Small intestine (tissue), 7 donors: ENCODE results near the gene SAMD9L. TPM values are rescaled to one million over a fixed set of nuclear protein-coding genes. Genes with fewer than 3 reads are reported as not detected.
"Not testable (repeated sequence)": the region's sequence is repeated elsewhere in the genome, so short reads cannot be mapped to it uniquely, and the experiment has no call there.

Experiments used
- DNase-seq, 2 donors: peaks; one replicate each; pipeline versions ENCODE4 v3.0.0 to v3.0.0-alpha.2; 2013
- FAIRE-seq: peaks from 2 replicates; lab custom pipeline; 2012; peaks lifted over from hg19 to GRCh38; lab: Jason Lieb, UNC
- H3K27ac ChIP-seq, 3 donors: one replicate each; pipeline ENCODE4 v1.5.1; 2013; ENCODE audit warnings: low read length in 2 of 3, mild to moderate bottlenecking in 2 of 3, control low read depth in 1 of 3, inconsistent platforms in 1 of 3, low read depth in 1 of 3, moderate library complexity in 1 of 3
- H3K27me3 ChIP-seq, 3 donors: one replicate each; pipeline ENCODE4 v1.6.1; 2013; ENCODE audit warnings: low read length in 3 of 3, inconsistent platforms in 1 of 3; ENCODE audit not compliant: control insufficient read depth in 3 of 3, insufficient read depth in 3 of 3
- H3K36me3 ChIP-seq, 3 donors: one replicate each; pipeline ENCODE4 v1.6.1; 2013; ENCODE audit warnings: low read length in 3 of 3, inconsistent platforms in 1 of 3, low read depth in 1 of 3, mild to moderate bottlenecking in 1 of 3, moderate library complexity in 1 of 3; ENCODE audit not compliant: control insufficient read depth in 3 of 3, insufficient read depth in 2 of 3
- H3K4me1 ChIP-seq, 3 donors: one replicate each; pipeline ENCODE4 v1.6.1; 2013; ENCODE audit warnings: low read length in 2 of 3, inconsistent platforms in 1 of 3, low read depth in 1 of 3, mild to moderate bottlenecking in 1 of 3, moderate library complexity in 1 of 3; ENCODE audit not compliant: control insufficient read depth in 3 of 3, insufficient read depth in 2 of 3
- H3K4me3 ChIP-seq, 3 donors: one replicate each; pipeline ENCODE4 v1.5.1; 2013; ENCODE audit warnings: low read length in 3 of 3, control low read depth in 1 of 3, inconsistent platforms in 1 of 3, low read depth in 1 of 3, mild to moderate bottlenecking in 1 of 3, moderate library complexity in 1 of 3
- H3K9me3 ChIP-seq, 2 donors: one replicate each; pipeline ENCODE4 v1.6.1; 2013; ENCODE audit warnings: low read depth in 1 of 2, low read length in 1 of 2; ENCODE audit not compliant: control insufficient read depth in 2 of 2, insufficient read depth in 1 of 2
- WGBS, 3 donors: extraction: QIAGEN DNeasy Blood & Tissue Kit; methylation state at CpG; one replicate each; pipeline ENCODE4 v1.1.7; 2013; 5-methylcytosine and 5-hydroxymethylcytosine counted together
- polyA plus RNA-seq, 4 donors: library from polyadenylated mRNA; stranded (reverse) in 3 of 4; unstranded in 1 of 4; fragments of 200-250 nt in 3 of 4; fragments of 120-200 nt in 1 of 4; gene quantifications; one replicate each; pipeline versions ENCODE4 v1.2.1 to v1.2.3, GENCODE V29; 2013
- donor health status: healthy with polysubstance abuse.
- donor health status: control.
- donor health status: control.
- donor health status: Bipolar disorder and iron deficiency.
- donor health status: healthy.

Gene SAMD9L
- polyA plus RNA-seq, 4 donors, result 4.1 to 5.8 (median 5.3) TPM

GRCh38 chr7:93142127-93142526 lies 6.1 kb downstream of the SAMD9L start:
- H3K27me3 ChIP-seq, result no peaks in the 10 kb centered on the region
- FAIRE-seq, result no peak
- H3K4me1 ChIP-seq, result peaks cover 0 to 5% (median 3%) of the 10 kb centered on the region in 3 donors
- H3K36me3 ChIP-seq, result peaks cover 5 to 36% (median 34%) of the 10 kb centered on the region in 3 donors
- peaks cover 0 to 2% of the 10 kb centered on the region in 2 donors for H3K9me3 ChIP-seq
- H3K4me3 ChIP-seq, result no peak overlapping the region
- no peak for DNase-seq
- 97 to 100% (median 100%) methylated on average over 1 of the region's 1 CpG for WGBS, 3 donors
- H3K27ac ChIP-seq, result no peak overlapping the region

- 96 to 99% (median 96%) methylated on average over 3 of the region's 3 CpGs for WGBS, 3 donors
- Histone ChIP-seq H3K9me3 (peaks cover 0 to 2% of the 10 kb centered on the region in 2 donors), H3K36me3 (peaks cover 5 to 37% (median 36%) of the 10 kb centered on the region in 3 donors), H3K4me3 (no peak overlapping the region), H3K27me3 (no peaks in the 10 kb centered on the region), H3K27ac (no peak overlapping the region), H3K4me1 (no peaks in the 10 kb centered on the region)
- no peak for FAIRE-seq
- DNase-seq, result no peak
Observed at GRCh38 chr7:93140582-93141191, 7.5 kb downstream of the SAMD9L start.

- Histone ChIP-seq H3K27me3 (no peaks in the 10 kb centered on the region), H3K9me3 (peaks cover 0 to 4% of the 10 kb centered on the region in 2 donors), H3K4me1 (no peaks in the 10 kb centered on the region), H3K4me3 (no peak overlapping the region), H3K36me3 (peaks cover 3 to 40% (median 35%) of the 10 kb centered on the region in 3 donors), H3K27ac (no peak overlapping the region)
- no peak for FAIRE-seq
- 94 to 98% (median 97%) methylated on average over 4 of the region's 4 CpGs for whole genome bisulfite sequencing, 3 donors
- no peak for DNase-seq
Observed at GRCh38 chr7:93138576-93138975, 9.6 kb downstream of the SAMD9L start.

GRCh38 chr7:93133005-93133404 lies 15.2 kb downstream of the SAMD9L start:
- Histone ChIP-seq H3K27ac (no peak overlapping the region), H3K9me3 (peaks cover 0 to 12% of the 10 kb centered on the region in 2 donors), H3K4me3 (no peak overlapping the region), H3K27me3 (no peaks in the 10 kb centered on the region), H3K4me1 (no peaks in the 10 kb centered on the region), H3K36me3 (peaks cover 0 to 12% (median 7%) of the 10 kb centered on the region in 3 donors)
- DNase-seq (no peak), FAIRE-seq (no peak)
- 96 to 100% (median 97%) methylated on average over 1 of the region's 1 CpG for WGBS, 3 donors

- H3K9me3 ChIP-seq, result peaks cover 0 to 13% of the 10 kb centered on the region in 2 donors
- H3K36me3 ChIP-seq, result peaks cover 0 to 8% (median 0%) of the 10 kb centered on the region in 3 donors
- H3K4me1 ChIP-seq, result no peaks in the 10 kb centered on the region
- no peak for DNase-seq
- H3K27me3 ChIP-seq, result no peaks in the 10 kb centered on the region
- no peak overlapping the region for H3K4me3 ChIP-seq
- WGBS, 3 donors, result 94 to 96% (median 95%) methylated on average over 3 of the region's 3 CpGs
- FAIRE-seq, result no peak
- H3K27ac ChIP-seq, result no peak overlapping the region
Observed at GRCh38 chr7:93132216-93132615, 16.0 kb downstream of the SAMD9L start.

- H3K4me3 ChIP-seq, DNase-seq, H3K9me3 ChIP-seq, H3K27ac ChIP-seq, H3K36me3 ChIP-seq, FAIRE-seq, H3K27me3 ChIP-seq, H3K4me1 ChIP-seq: not testable (repeated sequence)
- WGBS, 3 donors, result 100% methylated on average over 1 of the region's 1 CpG
Observed at GRCh38 chr7:93126954-93127353, 21.2 kb downstream of the SAMD9L start.

- not testable (repeated sequence) for H3K36me3 ChIP-seq, H3K27ac ChIP-seq, H3K4me3 ChIP-seq, H3K4me1 ChIP-seq, DNase-seq, H3K27me3 ChIP-seq, FAIRE-seq
- 67 to 95% (median 93%) methylated on average over 3 of the region's 3 CpGs for WGBS, 3 donors
- H3K9me3 ChIP-seq, result peaks cover 0 to 17% of the 10 kb centered on the region in 2 donors
Observed at GRCh38 chr7:93123532-93123931, 24.7 kb downstream of the SAMD9L start.

GRCh38 chr7:93120592-93121549 lies 27.3 kb downstream of the SAMD9L start:
- no peak for FAIRE-seq
- WGBS, 3 donors, result 84 to 89% (median 87%) methylated on average over 12 of the region's 12 CpGs
- DNase-seq, result peak; percentile 10 to 80

More at GRCh38 chr7:93120592-93121549, 27.3 kb downstream of the SAMD9L start:
- Histone ChIP-seq H3K27me3 (no peaks in the 10 kb centered on the region), H3K9me3 (peaks cover 0 to 15% of the 10 kb centered on the region in 2 donors), H3K27ac (no peak overlapping the region), H3K4me3 (no peak overlapping the region), H3K36me3 (no peaks in the 10 kb centered on the region), H3K4me1 (peaks cover 1 to 3% (median 1%) of the 10 kb centered on the region in 3 donors)
